Activated CD8-positive, alpha-beta T cell treated with anti-CD3 and anti-CD28 coated beads for 36 hours (primary cell): Measurements from ENCODE around the gene MYO10. TPM values are rescaled to one million over a fixed set of nuclear protein-coding genes. Genes with fewer than 3 reads are reported as not detected.

Source experiments
- ATAC-seq: fragments of 200-7000 bp; cut with Tn5 transposase; one replicate; pipeline ENCODE4 v1.10.0; 2021; ENCODE audit warnings: mild to moderate bottlenecking, moderate library complexity
- CTCF ChIA-PET: fragments of 350-600 bp; sonication (Branson Sonifier 250); formaldehyde crosslinking; loops from one replicate; lab custom pipeline; 2021; ENCODE audit warnings: antibody characterized with exemption; lab: Charles Lee
- POLR2A ChIA-PET: fragments of 350-600 bp; sonication (Branson Sonifier 250); formaldehyde crosslinking; loops from one replicate; lab custom pipeline; 2021; ENCODE audit warnings: antibody characterized with exemption; lab: Charles Lee
- DNase-seq: peaks from one replicate; pipeline ENCODE4 v3.0.0-alpha.2; 2020
- H3K27ac Mint-ChIP-seq: one replicate; pipeline ENCODE4 v1.8.0; 2021; ENCODE audit warnings: mild to moderate bottlenecking, mixed read lengths
- H3K27me3 Mint-ChIP-seq: one replicate; pipeline ENCODE4 v1.8.0; 2021; ENCODE audit warnings: mixed read lengths
- H3K36me3 Mint-ChIP-seq: one replicate; pipeline ENCODE4 v1.8.0; 2021; ENCODE audit warnings: low read depth, mixed read lengths
- H3K4me1 Mint-ChIP-seq: one replicate; pipeline ENCODE4 v1.8.0; 2021; ENCODE audit warnings: low read depth, mixed read lengths
- H3K4me3 Mint-ChIP-seq: one replicate; pipeline ENCODE4 v1.8.0; 2021; ENCODE audit warnings: mild to moderate bottlenecking, moderate library complexity, mixed read lengths
- H3K9me3 Mint-ChIP-seq: one replicate; pipeline ENCODE4 v1.8.0; 2021; ENCODE audit warnings: mixed read lengths
- CTCF ChIP-seq: fragments of 200-600 bp; IDR thresholded peaks from one replicate; pipeline ENCODE4 v1.8.0; 2022; ENCODE audit warnings: antibody characterized with exemption, mild to moderate bottlenecking
- intact Hi-C: fragments of 100-400 bp; cut with micrococcal nuclease; formaldehyde crosslinking; loops from one replicate; pipeline ENCODE4 v1.10.0; 2022
- total RNA-seq, 2 experiments: library from RNA; stranded (reverse); gene quantifications; one replicate each; pipeline ENCODE4 v1.2.3, GENCODE V29; 2021

The MYO10 gene
- total RNA-seq, 2 experiments from 2014 or later: 0.09 TPM; not detected in 1

- Mint-ChIP-seq H3K9me3 (no peaks in the 10 kb centered on the region), H3K36me3 (no peaks in the 10 kb centered on the region), H3K27me3 (peaks cover 2% of the 10 kb centered on the region), H3K4me3 (no peak overlapping the region), H3K4me1 (peaks cover 23% of the 10 kb centered on the region), H3K27ac (no peak overlapping the region)
- intact Hi-C loops: no loop called here
- no peak for DNase-seq
- no peak for TF ChIP-seq CTCF
- CTCF ChIA-PET: interaction anchor here (3.1 kb wide), 1 partner anchor 402 kb away, joined by 11 read pairs; no protein-coding TSS in a partner anchor
- POLR2A ChIA-PET: interaction anchor here (0.7 kb wide), 1 partner anchor 93 kb away, joined by 3 read pairs; no protein-coding TSS in a partner anchor
- no peak for ATAC-seq
These were observed 147.1 kb downstream of the MYO10 start for GRCh38 chr5:16788957-16789356.

- Mint-ChIP-seq H3K4me3 (no peak overlapping the region), H3K27ac (no peak overlapping the region), H3K36me3 (no peaks in the 10 kb centered on the region), H3K9me3 (no peaks in the 10 kb centered on the region), H3K4me1 (peaks cover 26% of the 10 kb centered on the region), H3K27me3 (peaks cover 6% of the 10 kb centered on the region)
- ATAC-seq (no peak), DNase-seq (no peak)
- CTCF ChIA-PET: interaction anchor here (3.1 kb wide), 1 partner anchor 403 kb away, joined by 11 read pairs; no protein-coding TSS in a partner anchor
- intact Hi-C loops: no loop called here
- TF ChIP-seq CTCF: no peak
- POLR2A ChIA-PET: no interaction called here
These were observed 148.8 kb downstream of the MYO10 start for GRCh38 chr5:16787278-16787677.

- peaks cover 17% of the 10 kb centered on the region for H3K4me1 Mint-ChIP-seq
- no peak for TF ChIP-seq CTCF
- H3K9me3 Mint-ChIP-seq: no peaks in the 10 kb centered on the region
- ATAC-seq: peak; percentile 95
- no peak overlapping the region for H3K4me3 Mint-ChIP-seq
- no peaks in the 10 kb centered on the region for H3K36me3 Mint-ChIP-seq
- H3K27ac Mint-ChIP-seq: peak overlapping the region; percentile 60
- intact Hi-C loops: no loop called here
- H3K27me3 Mint-ChIP-seq: peaks cover 4% of the 10 kb centered on the region
- DNase-seq: peak; percentile 72
- ChIA-PET POLR2A (no interaction called here), CTCF (interaction anchor here (0.8 kb wide), 1 partner anchor 405 kb away, joined by 3 read pairs; no protein-coding TSS in a partner anchor)
These were observed 151.0 kb downstream of the MYO10 start for GRCh38 chr5:16784843-16785791.

- H3K4me1 Mint-ChIP-seq: peaks cover 17% of the 10 kb centered on the region
- no peak for TF ChIP-seq CTCF
- DNase-seq (no peak), ATAC-seq (no peak)
- POLR2A ChIA-PET: no interaction called here
- H3K27ac Mint-ChIP-seq: no peak overlapping the region
- peaks cover 4% of the 10 kb centered on the region for H3K27me3 Mint-ChIP-seq
- H3K36me3 Mint-ChIP-seq: no peaks in the 10 kb centered on the region
- H3K9me3 Mint-ChIP-seq: no peaks in the 10 kb centered on the region
- intact Hi-C loops: no loop called here
- H3K4me3 Mint-ChIP-seq: no peak overlapping the region
- CTCF ChIA-PET: interaction anchor here (1.1 kb wide), 1 partner anchor 406 kb away, joined by 4 read pairs; no protein-coding TSS in a partner anchor
These were observed 152.0 kb downstream of the MYO10 start for GRCh38 chr5:16784088-16784487.
